WTC11 (cell line): ENCODE results near the gene ATP2A3. TPM values are rescaled to one million over a fixed set of nuclear protein-coding genes. Genes with fewer than 3 reads are reported as not detected.

Experiments used
- ATAC-seq: fragments of 200-7000 bp; cut with Tn5 transposase; 2 replicates; pipeline ENCODE4 v1.10.0; 2021; ENCODE audit warnings: mild to moderate bottlenecking, moderate library complexity
- CTCF ChIA-PET: fragments of 300-600 bp; sonication (Branson Sonifier 250); formaldehyde crosslinking; loops from one replicate; lab custom pipeline; 2021; ENCODE audit warnings: antibody characterized with exemption; lab: Charles Lee
- POLR2A ChIA-PET: fragments of 350-600 bp; sonication (Branson Sonifier 250); formaldehyde crosslinking; loops from one replicate; lab custom pipeline; 2021; ENCODE audit warnings: antibody characterized with exemption; lab: Charles Lee
- DNase-seq: peaks from one replicate; pipeline ENCODE4 v3.0.0; 2021; ENCODE audit warnings: low spot score
- H3K27ac Mint-ChIP-seq: 2 replicates; pipeline ENCODE4 v1.8.0; 2021; ENCODE audit warnings: mixed read lengths
- H3K27me3 Mint-ChIP-seq: 2 replicates; pipeline ENCODE4 v1.8.0; 2021; ENCODE audit warnings: low read depth, mild to moderate bottlenecking, moderate library complexity, mixed read lengths
- H3K36me3 Mint-ChIP-seq: 2 replicates; pipeline ENCODE4 v1.8.0; 2021; ENCODE audit warnings: mixed read lengths
- H3K4me1 Mint-ChIP-seq: 2 replicates; pipeline ENCODE4 v1.8.0; 2022; ENCODE audit warnings: mixed read lengths
- H3K4me3 Mint-ChIP-seq: 2 replicates; pipeline ENCODE4 v1.8.0; 2021; ENCODE audit warnings: mild to moderate bottlenecking, moderate library complexity, mixed read lengths
- H3K9me3 Mint-ChIP-seq: 2 replicates; pipeline ENCODE4 v1.8.0; 2021; ENCODE audit warnings: mixed read lengths
- ATF1 ChIP-seq: sonication (generic); formaldehyde crosslinking; IDR thresholded peaks from 2 replicates; pipeline ENCODE4 v1.8.1; 2023; ENCODE audit warnings: mild to moderate bottlenecking, moderate library complexity, missing genetic modification reagents
- CREB1 ChIP-seq: sonication (generic); formaldehyde crosslinking; IDR thresholded peaks from 2 replicates; pipeline ENCODE4 v1.8.0; 2023; ENCODE audit warnings: mild to moderate bottlenecking, missing genetic modification reagents
- ESRRA ChIP-seq: sonication (generic); formaldehyde crosslinking; IDR thresholded peaks from 2 replicates; pipeline ENCODE4 v1.8.1; 2022; ENCODE audit warnings: mild to moderate bottlenecking, missing genetic modification reagents, borderline replicate concordance
- IRF2 ChIP-seq: sonication (generic); formaldehyde crosslinking; IDR thresholded peaks from 2 replicates; pipeline ENCODE4 v1.8.0; 2022; ENCODE audit warnings: low read depth, missing genetic modification reagents, borderline replicate concordance
- JUN ChIP-seq: sonication (generic); formaldehyde crosslinking; IDR thresholded peaks from 2 replicates; pipeline ENCODE4 v1.8.0; 2023; ENCODE audit warnings: mild to moderate bottlenecking, missing genetic modification reagents
- NFYB ChIP-seq: sonication (generic); formaldehyde crosslinking; conservative IDR thresholded peaks from 2 replicates; pipeline ENCODE4 v1.8.0; 2022; ENCODE audit warnings: low read depth, missing genetic modification reagents
- RORB ChIP-seq: fragments of 250-450 bp; sonication (Bioruptor Pico); IDR thresholded peaks from 2 replicates; pipeline ENCODE4 v1.9.0; 2021; ENCODE audit warnings: mild to moderate bottlenecking
- SOX15 ChIP-seq: fragments of 250-450 bp; sonication (Bioruptor Pico); IDR thresholded peaks from 2 replicates; pipeline ENCODE4 v1.9.0; 2021; ENCODE audit warnings: mild to moderate bottlenecking
- TEAD1 ChIP-seq: sonication (generic); formaldehyde crosslinking; IDR thresholded peaks from 2 replicates; pipeline ENCODE4 v1.8.0; 2022; ENCODE audit warnings: mild to moderate bottlenecking, missing genetic modification reagents
- ZBTB21 ChIP-seq: sonication (generic); formaldehyde crosslinking; IDR thresholded peaks from 2 replicates; pipeline ENCODE4 v1.8.1; 2023; ENCODE audit warnings: mild to moderate bottlenecking, missing genetic modification reagents, borderline replicate concordance
- ZNF121 ChIP-seq: sonication (generic); formaldehyde crosslinking; IDR thresholded peaks from 2 replicates; pipeline ENCODE4 v1.8.0; 2023; ENCODE audit warnings: missing genetic modification reagents
- ZNF219 ChIP-seq: sonication (generic); formaldehyde crosslinking; IDR thresholded peaks from 2 replicates; pipeline ENCODE4 v1.8.0; 2023; ENCODE audit warnings: missing genetic modification reagents, mild to moderate bottlenecking, borderline replicate concordance
- ZNF423 ChIP-seq: fragments of 250-450 bp; sonication (Bioruptor Pico); IDR thresholded peaks from 2 replicates; pipeline ENCODE4 v2.1.2; 2022; ENCODE audit warnings: mild to moderate bottlenecking, moderate library complexity
- total RNA-seq: library from RNA; stranded (reverse); gene quantifications from 3 replicates; pipeline ENCODE4 v1.2.3, GENCODE V29; 2021
- TF ChIP-seq, protein P1 (sequence below): sonication (generic); formaldehyde crosslinking; IDR thresholded peaks from 2 replicates; pipeline ENCODE4 v1.8.0; 2022; ENCODE audit warnings: mild to moderate bottlenecking, missing genetic modification reagents
- TF ChIP-seq, protein P2 (sequence below): fragments of 250-450 bp; sonication (Bioruptor Pico); conservative IDR thresholded peaks from 2 replicates; pipeline ENCODE4 v1.9.0; 2021; ENCODE audit warnings: mild to moderate bottlenecking
- TF ChIP-seq, protein P3 (sequence below): fragments of 250-450 bp; sonication (Bioruptor Pico); IDR thresholded peaks from 2 replicates; pipeline ENCODE4 v1.9.0; 2021; ENCODE audit warnings: mild to moderate bottlenecking
- TF ChIP-seq, protein P4 (sequence below): fragments of 200-600 bp; IDR thresholded peaks from 2 replicates; pipeline ENCODE4 v1.8.0; 2022; ENCODE audit warnings: antibody characterized with exemption
- TF ChIP-seq, protein P5 (sequence below): sonication (generic); formaldehyde crosslinking; IDR thresholded peaks from 2 replicates; pipeline ENCODE4 v1.8.1; 2022; ENCODE audit warnings: mild to moderate bottlenecking, moderate library complexity, missing genetic modification reagents
- TF ChIP-seq, protein P6 (sequence below): sonication (generic); formaldehyde crosslinking; IDR thresholded peaks from 2 replicates; pipeline ENCODE4 v1.8.1; 2022; ENCODE audit warnings: missing genetic modification reagents, borderline replicate concordance

ATP2A3 gene
- total RNA-seq, 1 experiment from 2014 or later = 37.8 TPM

DNA sequence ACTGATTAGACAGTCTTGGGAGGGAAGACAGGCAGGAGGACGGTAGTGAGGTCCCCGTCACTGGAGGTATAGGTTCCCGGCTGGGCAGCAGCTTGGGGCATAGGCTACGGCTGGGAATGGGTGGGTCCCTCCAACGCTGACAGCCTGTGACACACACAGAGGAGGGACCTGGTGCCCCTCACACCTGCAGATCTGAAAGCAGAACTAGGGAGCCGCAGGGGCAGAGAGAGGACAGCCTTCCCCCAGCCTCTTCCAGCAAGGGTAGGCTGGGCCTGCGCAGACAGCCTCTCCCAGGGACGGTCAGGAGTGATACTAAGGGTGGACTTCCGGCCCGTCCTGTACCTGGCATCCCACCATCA lies 49.9 kb downstream of the ATP2A3 start:
- ATAC-seq (no peak), DNase-seq (no peak)
- Mint-ChIP-seq H3K36me3 (no peaks in the 10 kb centered on the region), H3K4me1 (no peaks in the 10 kb centered on the region; the same call in 1 of the 2 replicates), H3K9me3 (peaks cover 7% of the 10 kb centered on the region; the same call in 1 of the 2 replicates), H3K27me3 (peaks cover 3% of the 10 kb centered on the region; the same call in 1 of the 2 replicates), H3K27ac (no peak overlapping the region), H3K4me3 (no peak overlapping the region)
- TF ChIP-seq, protein P1, sequence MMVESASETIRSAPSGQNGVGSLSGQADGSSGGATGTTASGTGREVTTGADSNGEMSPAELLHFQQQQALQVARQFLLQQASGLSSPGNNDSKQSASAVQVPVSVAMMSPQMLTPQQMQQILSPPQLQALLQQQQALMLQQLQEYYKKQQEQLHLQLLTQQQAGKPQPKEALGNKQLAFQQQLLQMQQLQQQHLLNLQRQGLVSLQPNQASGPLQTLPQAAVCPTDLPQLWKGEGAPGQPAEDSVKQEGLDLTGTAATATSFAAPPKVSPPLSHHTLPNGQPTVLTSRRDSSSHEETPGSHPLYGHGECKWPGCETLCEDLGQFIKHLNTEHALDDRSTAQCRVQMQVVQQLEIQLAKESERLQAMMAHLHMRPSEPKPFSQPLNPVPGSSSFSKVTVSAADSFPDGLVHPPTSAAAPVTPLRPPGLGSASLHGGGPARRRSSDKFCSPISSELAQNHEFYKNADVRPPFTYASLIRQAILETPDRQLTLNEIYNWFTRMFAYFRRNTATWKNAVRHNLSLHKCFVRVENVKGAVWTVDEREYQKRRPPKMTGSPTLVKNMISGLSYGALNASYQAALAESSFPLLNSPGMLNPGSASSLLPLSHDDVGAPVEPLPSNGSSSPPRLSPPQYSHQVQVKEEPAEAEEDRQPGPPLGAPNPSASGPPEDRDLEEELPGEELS (CRISPR knock-in tag) = 0 out of 2 replicates have a peak, but pooled peaks have one; percentile 22
- no peak for TF ChIP-seq TEAD1 (CRISPR knock-in tag)
- CTCF ChIA-PET = interaction anchor here (0.6 to 3.4 kb wide), 57 partner anchors 8 to 243 kb away, joined by 3 to 31 read pairs (median 5); partner anchors contain the start of genes ATP2A3, CAMKK1, HASPIN and NCBP3
- POLR2A ChIA-PET = interaction anchor here (0.5 to 0.6 kb wide), 2 partner anchors 68 to 229 kb away, joined by 3 to 4 read pairs; partner anchors contain the start of gene NCBP3

DNA sequence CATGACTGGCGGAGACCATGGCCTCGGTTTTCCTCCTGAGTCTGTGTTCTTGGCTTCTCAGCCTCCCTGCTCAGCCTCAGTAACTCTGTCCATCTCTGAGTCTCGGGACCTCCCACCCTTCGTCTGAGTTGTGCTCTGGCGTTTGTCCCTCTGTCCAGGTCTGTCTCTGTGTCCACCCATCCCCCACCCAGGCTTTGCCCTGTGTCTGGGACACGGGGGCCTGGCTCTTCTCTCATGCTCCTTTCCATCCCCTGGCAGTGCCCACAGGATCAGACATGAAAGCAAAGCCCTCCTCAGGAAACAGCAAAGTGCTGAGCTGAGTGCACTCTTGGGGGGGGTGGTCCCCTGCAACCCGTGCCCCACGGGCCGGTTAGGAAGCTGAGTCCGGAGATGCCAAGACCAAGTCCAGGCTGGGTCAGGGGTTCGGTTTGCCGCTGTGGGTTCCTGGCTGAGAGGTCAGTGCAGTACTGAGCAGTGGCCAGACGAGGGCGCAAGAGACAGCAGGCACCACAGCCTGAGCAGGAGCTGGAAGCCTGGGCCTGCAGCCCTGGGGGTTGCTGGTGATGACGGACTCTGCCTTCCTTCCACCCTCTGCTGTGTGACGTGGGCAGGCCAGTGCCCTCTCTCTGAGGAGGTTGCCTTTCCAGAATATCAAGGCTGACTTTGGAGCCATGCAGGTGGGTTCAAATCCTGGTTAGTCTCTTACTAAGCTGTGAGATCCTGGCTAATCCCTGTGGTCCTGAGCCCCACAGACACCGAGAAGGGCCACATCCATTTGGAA lies 50.5 kb downstream of the ATP2A3 start:
- peaks cover 7% of the 10 kb centered on the region; the same call in 1 of the 2 replicates for H3K9me3 Mint-ChIP-seq
- TF ChIP-seq, protein P1 (CRISPR knock-in tag) = no peak
- TF ChIP-seq JUN = no peak
- no peak for TF ChIP-seq ZNF423 (CRISPR knock-in tag)
- TF ChIP-seq ATF1 = no peak
- no peak for TF ChIP-seq NFYB (CRISPR knock-in tag)
- TF ChIP-seq, protein P2, sequence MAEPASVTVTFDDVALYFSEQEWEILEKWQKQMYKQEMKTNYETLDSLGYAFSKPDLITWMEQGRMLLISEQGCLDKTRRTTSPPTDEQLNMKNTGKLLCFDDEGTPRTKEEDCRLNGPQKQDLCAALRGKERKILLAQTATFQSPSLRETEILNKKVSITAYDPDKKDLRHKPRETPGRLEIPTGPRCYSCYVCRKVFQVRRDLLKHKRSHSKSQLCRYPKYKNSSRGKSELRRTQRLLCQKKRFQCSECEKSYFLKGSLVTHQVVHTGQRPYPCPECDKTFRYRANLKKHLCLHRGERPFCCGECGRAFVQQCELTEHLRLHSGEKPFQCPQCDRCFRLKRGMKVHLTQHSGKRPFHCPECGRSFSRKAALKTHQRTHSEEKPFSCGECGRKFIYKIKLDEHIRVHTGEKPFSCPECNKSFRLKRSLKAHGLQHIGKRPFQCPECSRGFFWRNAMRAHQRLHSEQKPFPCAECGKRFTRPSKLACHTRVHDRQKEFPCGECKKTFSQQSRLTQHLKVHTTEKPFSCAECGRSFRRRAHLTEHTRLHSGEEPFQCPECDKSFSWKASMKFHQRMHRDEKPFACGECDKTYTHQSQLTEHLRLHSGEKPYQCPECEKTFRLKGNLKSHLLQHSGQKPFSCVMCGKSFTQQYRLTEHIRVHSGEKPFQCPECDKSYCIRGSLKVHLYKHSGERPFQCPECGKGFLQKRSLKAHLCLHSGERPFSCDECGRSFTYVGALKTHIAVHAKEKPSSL (CRISPR knock-in tag) = no peak
- TF ChIP-seq, protein P3, sequence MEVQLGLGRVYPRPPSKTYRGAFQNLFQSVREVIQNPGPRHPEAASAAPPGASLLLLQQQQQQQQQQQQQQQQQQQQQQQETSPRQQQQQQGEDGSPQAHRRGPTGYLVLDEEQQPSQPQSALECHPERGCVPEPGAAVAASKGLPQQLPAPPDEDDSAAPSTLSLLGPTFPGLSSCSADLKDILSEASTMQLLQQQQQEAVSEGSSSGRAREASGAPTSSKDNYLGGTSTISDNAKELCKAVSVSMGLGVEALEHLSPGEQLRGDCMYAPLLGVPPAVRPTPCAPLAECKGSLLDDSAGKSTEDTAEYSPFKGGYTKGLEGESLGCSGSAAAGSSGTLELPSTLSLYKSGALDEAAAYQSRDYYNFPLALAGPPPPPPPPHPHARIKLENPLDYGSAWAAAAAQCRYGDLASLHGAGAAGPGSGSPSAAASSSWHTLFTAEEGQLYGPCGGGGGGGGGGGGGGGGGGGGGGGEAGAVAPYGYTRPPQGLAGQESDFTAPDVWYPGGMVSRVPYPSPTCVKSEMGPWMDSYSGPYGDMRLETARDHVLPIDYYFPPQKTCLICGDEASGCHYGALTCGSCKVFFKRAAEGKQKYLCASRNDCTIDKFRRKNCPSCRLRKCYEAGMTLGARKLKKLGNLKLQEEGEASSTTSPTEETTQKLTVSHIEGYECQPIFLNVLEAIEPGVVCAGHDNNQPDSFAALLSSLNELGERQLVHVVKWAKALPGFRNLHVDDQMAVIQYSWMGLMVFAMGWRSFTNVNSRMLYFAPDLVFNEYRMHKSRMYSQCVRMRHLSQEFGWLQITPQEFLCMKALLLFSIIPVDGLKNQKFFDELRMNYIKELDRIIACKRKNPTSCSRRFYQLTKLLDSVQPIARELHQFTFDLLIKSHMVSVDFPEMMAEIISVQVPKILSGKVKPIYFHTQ (CRISPR knock-in tag) = no peak
- TF ChIP-seq, protein P4, sequence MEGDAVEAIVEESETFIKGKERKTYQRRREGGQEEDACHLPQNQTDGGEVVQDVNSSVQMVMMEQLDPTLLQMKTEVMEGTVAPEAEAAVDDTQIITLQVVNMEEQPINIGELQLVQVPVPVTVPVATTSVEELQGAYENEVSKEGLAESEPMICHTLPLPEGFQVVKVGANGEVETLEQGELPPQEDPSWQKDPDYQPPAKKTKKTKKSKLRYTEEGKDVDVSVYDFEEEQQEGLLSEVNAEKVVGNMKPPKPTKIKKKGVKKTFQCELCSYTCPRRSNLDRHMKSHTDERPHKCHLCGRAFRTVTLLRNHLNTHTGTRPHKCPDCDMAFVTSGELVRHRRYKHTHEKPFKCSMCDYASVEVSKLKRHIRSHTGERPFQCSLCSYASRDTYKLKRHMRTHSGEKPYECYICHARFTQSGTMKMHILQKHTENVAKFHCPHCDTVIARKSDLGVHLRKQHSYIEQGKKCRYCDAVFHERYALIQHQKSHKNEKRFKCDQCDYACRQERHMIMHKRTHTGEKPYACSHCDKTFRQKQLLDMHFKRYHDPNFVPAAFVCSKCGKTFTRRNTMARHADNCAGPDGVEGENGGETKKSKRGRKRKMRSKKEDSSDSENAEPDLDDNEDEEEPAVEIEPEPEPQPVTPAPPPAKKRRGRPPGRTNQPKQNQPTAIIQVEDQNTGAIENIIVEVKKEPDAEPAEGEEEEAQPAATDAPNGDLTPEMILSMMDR = peak; percentile 98
- TF ChIP-seq, protein P5, sequence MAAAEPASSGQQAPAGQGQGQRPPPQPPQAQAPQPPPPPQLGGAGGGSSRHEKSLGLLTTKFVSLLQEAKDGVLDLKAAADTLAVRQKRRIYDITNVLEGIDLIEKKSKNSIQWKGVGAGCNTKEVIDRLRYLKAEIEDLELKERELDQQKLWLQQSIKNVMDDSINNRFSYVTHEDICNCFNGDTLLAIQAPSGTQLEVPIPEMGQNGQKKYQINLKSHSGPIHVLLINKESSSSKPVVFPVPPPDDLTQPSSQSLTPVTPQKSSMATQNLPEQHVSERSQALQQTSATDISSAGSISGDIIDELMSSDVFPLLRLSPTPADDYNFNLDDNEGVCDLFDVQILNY (CRISPR knock-in tag) = no peak
- TF ChIP-seq CREB1 = no peak
- 0 out of 2 replicates have a peak, but pooled peaks have one; percentile 42 for TF ChIP-seq ESRRA
- TF ChIP-seq IRF2 (CRISPR knock-in tag) = no peak
- TF ChIP-seq ZBTB21 (CRISPR knock-in tag) = no peak
- TF ChIP-seq RORB (CRISPR knock-in tag) = no peak
- TF ChIP-seq ZNF121 (CRISPR knock-in tag) = peak; percentile 99
- no peak for TF ChIP-seq SOX15
- no peak for TF ChIP-seq ZNF219 (CRISPR knock-in tag)
- TF ChIP-seq, protein P6, sequence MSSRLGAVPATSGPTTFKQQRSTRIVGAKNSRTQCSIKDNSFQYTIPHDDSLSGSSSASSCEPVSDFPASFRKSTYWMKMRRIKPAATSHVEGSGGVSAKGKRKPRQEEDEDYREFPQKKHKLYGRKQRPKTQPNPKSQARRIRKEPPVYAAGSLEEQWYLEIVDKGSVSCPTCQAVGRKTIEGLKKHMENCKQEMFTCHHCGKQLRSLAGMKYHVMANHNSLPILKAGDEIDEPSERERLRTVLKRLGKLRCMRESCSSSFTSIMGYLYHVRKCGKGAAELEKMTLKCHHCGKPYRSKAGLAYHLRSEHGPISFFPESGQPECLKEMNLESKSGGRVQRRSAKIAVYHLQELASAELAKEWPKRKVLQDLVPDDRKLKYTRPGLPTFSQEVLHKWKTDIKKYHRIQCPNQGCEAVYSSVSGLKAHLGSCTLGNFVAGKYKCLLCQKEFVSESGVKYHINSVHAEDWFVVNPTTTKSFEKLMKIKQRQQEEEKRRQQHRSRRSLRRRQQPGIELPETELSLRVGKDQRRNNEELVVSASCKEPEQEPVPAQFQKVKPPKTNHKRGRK = no peak

More for the DNA sequence above, 50.5 kb downstream of the ATP2A3 start:
- DNase-seq = peak; percentile 91
- ATAC-seq = peak; percentile 92
- no peak overlapping the region for H3K27ac Mint-ChIP-seq
- H3K36me3 Mint-ChIP-seq = no peaks in the 10 kb centered on the region
- peaks cover 3% of the 10 kb centered on the region; the same call in 1 of the 2 replicates for H3K27me3 Mint-ChIP-seq
- CTCF ChIA-PET = interaction anchor here (0.6 to 3.4 kb wide), 58 partner anchors 9 to 538 kb away, joined by 3 to 31 read pairs (median 5); partner anchors contain the start of genes ATP2A3, CAMKK1, HASPIN and NCBP3
- H3K4me1 Mint-ChIP-seq = no peaks in the 10 kb centered on the region; the same call in 1 of the 2 replicates
- POLR2A ChIA-PET = interaction anchor here (0.5 to 1.3 kb wide), 4 partner anchors 68 to 921 kb away, joined by 3 to 4 read pairs (median 4); partner anchors contain the start of gene NCBP3
- H3K4me3 Mint-ChIP-seq = no peak overlapping the region
